K562 (cell line): ENCODE data around the gene CEP131. TPM values are rescaled to one million over a fixed set of nuclear protein-coding genes. Genes with fewer than 3 reads are reported as not detected.
A peak's percentile ranks its signal among the peaks of the same experiment; 100 is the strongest.

Experiments
- BDP1 ChIP-seq: IDR thresholded peaks from 3 replicates; pipeline ENCODE4 v1.6.1; 2011; ENCODE audit not compliant: insufficient read length, insufficient read depth
- COPS2 ChIP-seq: fragments of 450-650 bp; conservative IDR thresholded peaks from 2 replicates; pipeline ENCODE4 v1.6.1; 2016; ENCODE audit warnings: mild to moderate bottlenecking, moderate library complexity
- HOXB6 ChIP-seq: fragments of 250-450 bp; sonication (Bioruptor Pico); IDR thresholded peaks from 2 replicates; pipeline ENCODE4 v1.5.1; 2022; ENCODE audit warnings: mild to moderate bottlenecking, borderline replicate concordance
- NEUROD1 ChIP-seq: fragments of 150-350 bp; IDR thresholded peaks from 2 replicates; pipeline ENCODE4 v1.6.1; 2014; ENCODE audit warnings: borderline replicate concordance, low read length, low read depth; ENCODE audit not compliant: partially characterized antibody
- SAP30 ChIP-seq: fragments of 200-600 bp; sonication (generic); IDR thresholded peaks from 2 replicates; pipeline ENCODE4 v1.6.1; 2012; ENCODE audit warnings: borderline replicate concordance, low read depth, mild to moderate bottlenecking, moderate library complexity, low read length, control low read depth, inconsistent platforms; ENCODE audit not compliant: insufficient read depth, poor library complexity, severe bottlenecking
- SRF ChIP-seq, 2 experiments: fragments of 250-450, 450-650 bp in 1 of 2; sonication (Bioruptor Pico) in 1 of 2; sonication (generic) in 1 of 2; formaldehyde crosslinking; IDR thresholded peaks; 2 replicates each; pipeline versions ENCODE4 v1.5.0 to v1.5.1; 2020 to 2022; ENCODE audit warnings: mild to moderate bottlenecking in 1 of 2, missing genetic modification reagents in 1 of 2
- ZFP1 ChIP-seq: fragments of 450-650 bp; formaldehyde crosslinking; IDR thresholded peaks from 2 replicates; pipeline ENCODE4 v1.4.0; 2020; ENCODE audit warnings: mild to moderate bottlenecking, mixed read lengths
- ZNF124 ChIP-seq: sonication (generic); formaldehyde crosslinking; IDR thresholded peaks from 2 replicates; pipeline ENCODE4 v1.8.1; 2022; ENCODE audit warnings: missing genetic modification reagents
- ZNF143 ChIP-seq: sonication (generic); formaldehyde crosslinking; IDR thresholded peaks from 2 replicates; pipeline ENCODE4 v1.9.0; 2022; ENCODE audit warnings: mild to moderate bottlenecking, missing genetic modification reagents
- polyA plus RNA-seq, 8 experiments: library from polyadenylated mRNA; depleted of rRNA in 4 of 8; stranded (reverse) in 5 of 8; unstranded in 3 of 8; fragments of >200 nt; fragmentation: Nextera tagmentation in 2 of 8; fragmentation: Illumina TruSeq in 1 of 8; extraction: Ambion mirVana in 2 of 8; extraction: Trizol in 1 of 8; gene quantifications; 2 replicates each; pipeline versions ENCODE4 v1.2.1 to v1.2.3, GENCODE V29; 2011 to 2014; ENCODE audit warnings: inconsistent platforms in 1 of 8, missing spikeins in 1 of 8
- total RNA-seq, 7 experiments: library from RNA; depleted of rRNA in 6 of 7; stranded (reverse); fragments of >200 nt in 6 of 7; fragmentation: Illumina TruSeq in 2 of 7; extraction: Trizol in 2 of 7; gene quantifications; 2 replicates each; pipeline versions ENCODE4 v1.2.1 to v1.2.3, GENCODE V29; 2011 to 2021; ENCODE audit warnings: low replicate concordance in 1 of 7
- TF ChIP-seq, protein P1 (sequence below): fragments of 450-650 bp; IDR thresholded peaks from 2 replicates; pipeline ENCODE4 v1.6.1; 2017; ENCODE audit warnings: antibody characterized with exemption
- TF ChIP-seq, protein P2 (sequence below): IDR thresholded peaks from 3 replicates; pipeline ENCODE4 v1.6.1; 2011; ENCODE audit warnings: borderline replicate concordance, mild to moderate bottlenecking; ENCODE audit not compliant: insufficient read length, insufficient read depth
- TF ChIP-seq, protein P3 (sequence below): fragments of 450-650 bp; conservative IDR thresholded peaks from 2 replicates; pipeline ENCODE4 v1.6.1; 2016; ENCODE audit warnings: missing genetic modification characterization, low read depth, mild to moderate bottlenecking, control low read depth, missing compliant biosample characterization
- TF ChIP-seq, protein P4 (sequence below): fragments of 450-650 bp; IDR thresholded peaks from one replicate; pipeline ENCODE4 v1.6.1; 2018; ENCODE audit warnings: mild to moderate bottlenecking, moderate library complexity; ENCODE audit not compliant: partially characterized antibody
- TF ChIP-seq, protein P5 (sequence below): IDR thresholded peaks from 2 replicates; pipeline ENCODE4 v1.6.1; 2011; ENCODE audit not compliant: insufficient read length; ENCODE audit errors: extremely low read depth
- TF ChIP-seq, protein P6 (sequence below): fragments of 450-650 bp; formaldehyde crosslinking; IDR thresholded peaks from 2 replicates; pipeline ENCODE4 v1.4.0; 2020; ENCODE audit warnings: mild to moderate bottlenecking, moderate library complexity
- TF ChIP-seq, protein P7 (sequence below): IDR thresholded peaks from 2 replicates; pipeline ENCODE4 v1.6.1; 2014; ENCODE audit warnings: antibody characterized with exemption

The CEP131 gene
- total and polyA plus RNA-seq, 9 of the 15 experiments (the other 6 are each of a cell fraction or from before 2014, with no cell fraction given) = 0.24 to 21.2 (median 2.3) TPM

DNA sequence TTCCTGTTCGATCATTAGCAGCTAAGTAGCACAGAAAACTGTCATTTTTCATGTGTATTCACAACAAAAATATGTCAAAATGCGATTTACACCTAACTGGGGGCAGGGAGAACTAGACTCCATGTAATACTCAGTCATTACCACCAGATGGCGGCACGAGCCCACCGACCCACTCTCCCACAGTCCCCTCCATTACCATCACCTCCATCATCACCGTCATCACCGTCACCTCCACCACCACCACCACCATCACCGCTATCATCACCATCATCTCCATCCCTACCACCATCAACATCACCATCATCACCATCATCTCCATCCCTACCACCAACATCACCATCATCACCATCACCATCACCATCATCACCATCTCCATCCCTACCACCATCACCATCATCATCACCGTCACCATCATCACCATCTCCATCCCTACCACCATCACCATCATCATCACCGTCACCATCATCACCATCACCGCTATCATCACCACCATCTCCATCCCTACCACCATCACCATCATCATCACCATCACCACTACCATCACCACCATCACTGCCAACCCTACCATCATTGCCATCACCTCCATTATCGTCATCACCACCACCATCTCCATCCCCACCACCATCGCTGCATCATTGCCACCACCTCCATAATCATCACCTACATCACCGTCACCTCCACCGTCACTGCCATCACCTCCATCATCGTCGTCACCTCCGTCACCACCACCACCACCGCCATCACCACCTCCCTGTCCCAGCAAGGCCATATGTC lies 30.8 kb upstream of the CEP131 start (continued):
- TF ChIP-seq, protein P1, sequence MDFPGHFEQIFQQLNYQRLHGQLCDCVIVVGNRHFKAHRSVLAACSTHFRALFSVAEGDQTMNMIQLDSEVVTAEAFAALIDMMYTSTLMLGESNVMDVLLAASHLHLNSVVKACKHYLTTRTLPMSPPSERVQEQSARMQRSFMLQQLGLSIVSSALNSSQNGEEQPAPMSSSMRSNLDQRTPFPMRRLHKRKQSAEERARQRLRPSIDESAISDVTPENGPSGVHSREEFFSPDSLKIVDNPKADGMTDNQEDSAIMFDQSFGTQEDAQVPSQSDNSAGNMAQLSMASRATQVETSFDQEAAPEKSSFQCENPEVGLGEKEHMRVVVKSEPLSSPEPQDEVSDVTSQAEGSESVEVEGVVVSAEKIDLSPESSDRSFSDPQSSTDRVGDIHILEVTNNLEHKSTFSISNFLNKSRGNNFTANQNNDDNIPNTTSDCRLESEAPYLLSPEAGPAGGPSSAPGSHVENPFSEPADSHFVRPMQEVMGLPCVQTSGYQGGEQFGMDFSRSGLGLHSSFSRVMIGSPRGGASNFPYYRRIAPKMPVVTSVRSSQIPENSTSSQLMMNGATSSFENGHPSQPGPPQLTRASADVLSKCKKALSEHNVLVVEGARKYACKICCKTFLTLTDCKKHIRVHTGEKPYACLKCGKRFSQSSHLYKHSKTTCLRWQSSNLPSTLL = peak; percentile 51; the same call in 1 of the 2 replicates
- TF ChIP-seq, protein P2, sequence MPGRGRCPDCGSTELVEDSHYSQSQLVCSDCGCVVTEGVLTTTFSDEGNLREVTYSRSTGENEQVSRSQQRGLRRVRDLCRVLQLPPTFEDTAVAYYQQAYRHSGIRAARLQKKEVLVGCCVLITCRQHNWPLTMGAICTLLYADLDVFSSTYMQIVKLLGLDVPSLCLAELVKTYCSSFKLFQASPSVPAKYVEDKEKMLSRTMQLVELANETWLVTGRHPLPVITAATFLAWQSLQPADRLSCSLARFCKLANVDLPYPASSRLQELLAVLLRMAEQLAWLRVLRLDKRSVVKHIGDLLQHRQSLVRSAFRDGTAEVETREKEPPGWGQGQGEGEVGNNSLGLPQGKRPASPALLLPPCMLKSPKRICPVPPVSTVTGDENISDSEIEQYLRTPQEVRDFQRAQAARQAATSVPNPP = no peak
- TF ChIP-seq HOXB6 (CRISPR knock-in tag) (no peak), ZNF143 (CRISPR knock-in tag) (no peak), NEUROD1 (no peak), ZNF124 (CRISPR knock-in tag) (no peak), COPS2 (no peak), ZFP1 (no peak), BDP1 (no peak), SAP30 (no peak), SRF (CRISPR knock-in tag; IDR thresholded peaks at IDR 0.05) (no peak)
- TF ChIP-seq, protein P3, sequence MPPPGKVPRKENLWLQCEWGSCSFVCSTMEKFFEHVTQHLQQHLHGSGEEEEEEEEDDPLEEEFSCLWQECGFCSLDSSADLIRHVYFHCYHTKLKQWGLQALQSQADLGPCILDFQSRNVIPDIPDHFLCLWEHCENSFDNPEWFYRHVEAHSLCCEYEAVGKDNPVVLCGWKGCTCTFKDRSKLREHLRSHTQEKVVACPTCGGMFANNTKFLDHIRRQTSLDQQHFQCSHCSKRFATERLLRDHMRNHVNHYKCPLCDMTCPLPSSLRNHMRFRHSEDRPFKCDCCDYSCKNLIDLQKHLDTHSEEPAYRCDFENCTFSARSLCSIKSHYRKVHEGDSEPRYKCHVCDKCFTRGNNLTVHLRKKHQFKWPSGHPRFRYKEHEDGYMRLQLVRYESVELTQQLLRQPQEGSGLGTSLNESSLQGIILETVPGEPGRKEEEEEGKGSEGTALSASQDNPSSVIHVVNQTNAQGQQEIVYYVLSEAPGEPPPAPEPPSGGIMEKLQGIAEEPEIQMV (tag) = no peak
- TF ChIP-seq, protein P4, sequence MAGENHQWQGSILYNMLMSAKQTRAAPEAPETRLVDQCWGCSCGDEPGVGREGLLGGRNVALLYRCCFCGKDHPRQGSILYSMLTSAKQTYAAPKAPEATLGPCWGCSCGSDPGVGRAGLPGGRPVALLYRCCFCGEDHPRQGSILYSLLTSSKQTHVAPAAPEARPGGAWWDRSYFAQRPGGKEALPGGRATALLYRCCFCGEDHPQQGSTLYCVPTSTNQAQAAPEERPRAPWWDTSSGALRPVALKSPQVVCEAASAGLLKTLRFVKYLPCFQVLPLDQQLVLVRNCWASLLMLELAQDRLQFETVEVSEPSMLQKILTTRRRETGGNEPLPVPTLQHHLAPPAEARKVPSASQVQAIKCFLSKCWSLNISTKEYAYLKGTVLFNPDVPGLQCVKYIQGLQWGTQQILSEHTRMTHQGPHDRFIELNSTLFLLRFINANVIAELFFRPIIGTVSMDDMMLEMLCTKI = no peak
- TF ChIP-seq, protein P5, sequence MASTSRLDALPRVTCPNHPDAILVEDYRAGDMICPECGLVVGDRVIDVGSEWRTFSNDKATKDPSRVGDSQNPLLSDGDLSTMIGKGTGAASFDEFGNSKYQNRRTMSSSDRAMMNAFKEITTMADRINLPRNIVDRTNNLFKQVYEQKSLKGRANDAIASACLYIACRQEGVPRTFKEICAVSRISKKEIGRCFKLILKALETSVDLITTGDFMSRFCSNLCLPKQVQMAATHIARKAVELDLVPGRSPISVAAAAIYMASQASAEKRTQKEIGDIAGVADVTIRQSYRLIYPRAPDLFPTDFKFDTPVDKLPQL = no peak
- TF ChIP-seq, protein P6, sequence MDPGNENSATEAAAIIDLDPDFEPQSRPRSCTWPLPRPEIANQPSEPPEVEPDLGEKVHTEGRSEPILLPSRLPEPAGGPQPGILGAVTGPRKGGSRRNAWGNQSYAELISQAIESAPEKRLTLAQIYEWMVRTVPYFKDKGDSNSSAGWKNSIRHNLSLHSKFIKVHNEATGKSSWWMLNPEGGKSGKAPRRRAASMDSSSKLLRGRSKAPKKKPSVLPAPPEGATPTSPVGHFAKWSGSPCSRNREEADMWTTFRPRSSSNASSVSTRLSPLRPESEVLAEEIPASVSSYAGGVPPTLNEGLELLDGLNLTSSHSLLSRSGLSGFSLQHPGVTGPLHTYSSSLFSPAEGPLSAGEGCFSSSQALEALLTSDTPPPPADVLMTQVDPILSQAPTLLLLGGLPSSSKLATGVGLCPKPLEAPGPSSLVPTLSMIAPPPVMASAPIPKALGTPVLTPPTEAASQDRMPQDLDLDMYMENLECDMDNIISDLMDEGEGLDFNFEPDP (CRISPR knock-in tag) = no peak
- TF ChIP-seq, protein P7, sequence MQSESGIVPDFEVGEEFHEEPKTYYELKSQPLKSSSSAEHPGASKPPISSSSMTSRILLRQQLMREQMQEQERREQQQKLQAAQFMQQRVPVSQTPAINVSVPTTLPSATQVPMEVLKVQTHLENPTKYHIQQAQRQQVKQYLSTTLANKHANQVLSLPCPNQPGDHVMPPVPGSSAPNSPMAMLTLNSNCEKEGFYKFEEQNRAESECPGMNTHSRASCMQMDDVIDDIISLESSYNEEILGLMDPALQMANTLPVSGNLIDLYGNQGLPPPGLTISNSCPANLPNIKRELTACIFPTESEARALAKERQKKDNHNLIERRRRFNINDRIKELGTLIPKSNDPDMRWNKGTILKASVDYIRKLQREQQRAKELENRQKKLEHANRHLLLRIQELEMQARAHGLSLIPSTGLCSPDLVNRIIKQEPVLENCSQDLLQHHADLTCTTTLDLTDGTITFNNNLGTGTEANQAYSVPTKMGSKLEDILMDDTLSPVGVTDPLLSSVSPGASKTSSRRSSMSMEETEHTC = no peak
- TF ChIP-seq, all 486 proteins: peak for 78
